ENCODE data around the gene ITIH2. TPM values are rescaled to one million over a fixed set of nuclear protein-coding genes. Genes with fewer than 3 reads are reported as not detected.
"Not testable (repeated sequence)": the region's sequence is repeated elsewhere in the genome, so short reads cannot be mapped to it uniquely, and the experiment has no call there.

ITIH2 gene
- total RNA-seq, 1 donor from 2014 or later, result not detected

DNA sequence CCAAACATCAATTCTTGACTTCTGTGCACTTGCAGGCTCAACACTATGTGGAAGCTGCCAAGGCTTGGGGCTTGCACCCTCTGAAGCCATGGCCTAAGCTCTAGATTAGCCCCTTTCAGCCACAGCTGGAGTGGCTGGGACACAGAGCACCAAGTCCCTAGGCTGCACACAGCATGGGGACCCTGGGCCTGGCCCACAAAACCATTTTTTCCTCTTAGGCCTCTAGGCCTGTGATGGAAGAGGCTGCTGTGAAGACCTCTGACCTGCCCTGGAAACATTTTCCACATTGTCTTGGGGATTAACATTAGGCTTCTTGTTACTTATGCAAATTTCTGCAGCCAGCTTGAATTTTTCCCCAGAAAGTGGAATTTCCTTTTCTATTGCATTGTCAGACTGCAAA lies 10.7 kb upstream of the ITIH2 start:
- intact Hi-C loops (cut with DNase I); DNase-seq (ENCODE audit: low spot score); ATAC-seq: not testable (repeated sequence)

DNA sequence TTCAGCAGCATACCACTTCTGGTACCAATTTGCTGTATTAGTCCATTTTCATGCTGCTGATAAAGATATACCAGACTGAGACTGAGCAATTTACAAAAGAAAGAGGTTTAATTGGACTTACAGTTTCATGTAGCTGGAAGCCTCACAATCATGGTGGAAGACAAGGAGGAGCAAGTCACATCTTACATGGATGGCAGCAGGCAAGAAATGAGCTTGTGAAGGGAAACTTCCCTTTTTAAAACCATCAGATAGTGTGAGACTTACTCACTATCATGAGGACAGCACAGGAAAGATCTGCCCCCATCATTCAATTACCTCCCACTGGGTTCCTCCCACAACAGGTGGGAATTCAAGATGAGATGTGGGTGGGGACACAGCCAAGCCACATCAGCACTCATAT lies 9.9 kb upstream of the ITIH2 start:
- ATAC-seq; DNase-seq (ENCODE audit: low spot score); intact Hi-C loops (cut with DNase I): not testable (repeated sequence)

DNA sequence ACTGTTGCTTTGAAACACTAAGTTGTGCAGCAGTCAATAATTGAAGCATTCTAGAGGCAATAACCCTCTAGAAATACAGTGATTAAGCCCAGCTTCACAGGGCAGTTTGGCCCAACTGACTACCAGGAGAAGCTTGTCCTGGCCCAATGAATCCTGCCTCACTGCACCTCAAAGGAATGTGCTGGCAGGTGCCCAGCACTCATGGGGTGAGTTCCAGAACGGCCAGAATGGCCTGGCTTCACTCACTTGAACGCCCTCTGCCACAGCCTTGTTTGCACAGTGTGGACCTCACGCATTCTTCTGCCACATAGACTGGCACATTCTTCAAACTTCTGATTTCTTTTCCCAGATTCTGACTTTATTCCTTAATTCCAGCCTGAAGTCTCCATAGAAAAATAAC lies 6.6 kb upstream of the ITIH2 start:
- DNase-seq (ENCODE audit: low spot score) (no peak), ATAC-seq (no peak)
- intact Hi-C loops (cut with DNase I), result no loop called here

DNA sequence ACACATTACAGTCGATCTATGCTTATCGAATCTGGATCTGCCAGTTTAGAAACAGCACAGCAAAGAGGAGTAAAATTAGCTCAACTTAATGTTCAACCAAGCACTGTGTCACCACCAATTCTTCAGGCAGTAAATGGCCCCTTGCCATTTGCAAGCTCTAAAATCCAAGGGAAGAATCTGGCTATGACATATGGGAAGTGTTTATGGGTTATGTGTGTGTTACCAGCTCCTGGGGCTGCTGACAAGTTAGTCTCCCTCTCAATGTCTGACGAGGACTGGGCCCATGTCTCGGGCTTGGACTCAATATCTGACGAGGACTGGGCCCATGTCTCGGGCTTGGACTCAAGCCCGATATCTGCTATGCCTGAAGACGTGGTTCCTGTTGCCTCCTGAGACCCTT lies 5.7 kb upstream of the ITIH2 start:
- no peak for DNase-seq (ENCODE audit: low spot score)
- intact Hi-C loops (cut with DNase I), result no loop called here
- ATAC-seq, result no peak

DNA sequence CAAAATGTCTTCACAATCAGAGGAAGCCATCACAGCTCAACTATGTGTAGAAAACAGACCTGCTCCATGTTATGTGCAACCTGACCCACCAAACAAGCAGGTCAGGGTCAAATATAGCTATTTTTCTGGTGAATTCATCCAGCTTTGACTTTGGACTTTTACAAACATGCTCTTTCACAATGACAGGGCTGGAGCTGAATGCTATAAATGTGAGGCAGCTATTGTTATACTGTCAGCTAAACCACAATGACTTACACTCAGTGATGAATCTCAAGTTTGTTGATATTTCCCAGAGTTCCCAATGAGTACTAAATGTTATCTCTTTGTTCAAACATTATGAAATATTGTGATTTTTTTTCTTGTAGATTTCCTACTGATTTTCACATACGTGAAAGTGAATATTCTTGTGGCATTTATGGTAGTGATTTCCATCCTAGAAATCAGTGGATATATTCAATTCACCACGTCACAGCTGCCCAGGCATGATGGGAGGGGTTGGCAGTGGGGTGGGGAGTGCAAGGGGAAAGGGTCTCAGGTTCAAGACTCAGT lies 2.5 kb upstream of the ITIH2 start:
- ATAC-seq (no peak), DNase-seq (ENCODE audit: low spot score) (no peak)
- intact Hi-C loops (cut with DNase I), result no loop called here

DNA sequence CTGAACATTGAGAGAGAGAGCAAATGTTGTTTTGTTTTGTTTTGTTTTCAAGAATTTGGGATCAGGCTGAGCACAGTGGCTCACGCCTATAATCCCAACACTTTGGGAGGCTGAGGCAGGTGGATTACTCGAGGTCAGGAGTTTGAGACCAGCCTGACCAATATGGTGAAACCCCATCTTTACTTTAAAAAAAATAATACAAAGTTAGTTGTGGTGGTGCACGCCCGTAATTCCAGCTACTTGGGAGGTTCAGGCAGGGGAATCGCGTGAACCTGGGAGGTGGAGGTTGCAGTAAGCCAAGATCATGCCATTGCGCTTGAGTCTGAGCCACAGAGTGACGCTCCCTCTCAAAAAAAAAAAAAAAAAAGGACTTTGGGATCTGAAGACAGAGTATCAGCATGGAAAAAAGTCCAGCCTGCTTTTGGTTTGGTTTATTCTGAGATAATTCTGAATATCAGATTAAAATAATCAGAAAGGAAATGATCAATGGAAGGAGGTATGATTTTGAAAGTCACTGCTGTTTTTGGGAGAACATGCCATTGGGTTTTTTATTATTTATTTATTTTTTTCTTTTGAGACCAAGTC lies 1.9 kb upstream of the ITIH2 start:
- ATAC-seq (no peak), DNase-seq (ENCODE audit: low spot score) (no peak)
- intact Hi-C loops (cut with DNase I), result no loop called here

DNA sequence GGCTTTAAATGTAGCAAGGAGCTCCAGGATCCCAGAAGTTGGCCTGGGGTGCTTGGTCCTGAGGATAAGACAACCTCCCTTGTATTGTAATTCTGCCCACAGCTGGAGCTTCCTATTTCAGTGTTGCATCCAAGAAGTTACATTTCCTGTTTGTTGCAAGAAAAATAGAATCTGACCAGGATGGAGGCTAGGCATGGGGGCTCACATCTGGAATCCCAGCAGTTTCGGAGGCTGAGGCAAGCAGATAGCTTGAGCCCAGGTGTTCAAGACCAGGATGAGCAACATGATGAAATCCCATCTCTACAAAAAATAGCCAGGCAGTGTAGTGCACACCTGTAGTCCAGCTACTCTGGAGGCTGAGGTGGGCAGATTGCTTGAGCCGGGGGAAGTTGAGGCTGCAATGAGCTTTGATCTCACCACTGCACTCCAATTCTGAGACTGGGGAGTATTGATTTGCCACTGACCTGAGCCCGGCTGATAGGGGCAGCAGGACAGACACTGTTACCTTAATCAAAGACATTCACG lies 766 bp upstream of the ITIH2 start:
- intact Hi-C loops (cut with DNase I), result no loop called here
- no peak for ATAC-seq
- DNase-seq (ENCODE audit: low spot score), result no peak

DNA sequence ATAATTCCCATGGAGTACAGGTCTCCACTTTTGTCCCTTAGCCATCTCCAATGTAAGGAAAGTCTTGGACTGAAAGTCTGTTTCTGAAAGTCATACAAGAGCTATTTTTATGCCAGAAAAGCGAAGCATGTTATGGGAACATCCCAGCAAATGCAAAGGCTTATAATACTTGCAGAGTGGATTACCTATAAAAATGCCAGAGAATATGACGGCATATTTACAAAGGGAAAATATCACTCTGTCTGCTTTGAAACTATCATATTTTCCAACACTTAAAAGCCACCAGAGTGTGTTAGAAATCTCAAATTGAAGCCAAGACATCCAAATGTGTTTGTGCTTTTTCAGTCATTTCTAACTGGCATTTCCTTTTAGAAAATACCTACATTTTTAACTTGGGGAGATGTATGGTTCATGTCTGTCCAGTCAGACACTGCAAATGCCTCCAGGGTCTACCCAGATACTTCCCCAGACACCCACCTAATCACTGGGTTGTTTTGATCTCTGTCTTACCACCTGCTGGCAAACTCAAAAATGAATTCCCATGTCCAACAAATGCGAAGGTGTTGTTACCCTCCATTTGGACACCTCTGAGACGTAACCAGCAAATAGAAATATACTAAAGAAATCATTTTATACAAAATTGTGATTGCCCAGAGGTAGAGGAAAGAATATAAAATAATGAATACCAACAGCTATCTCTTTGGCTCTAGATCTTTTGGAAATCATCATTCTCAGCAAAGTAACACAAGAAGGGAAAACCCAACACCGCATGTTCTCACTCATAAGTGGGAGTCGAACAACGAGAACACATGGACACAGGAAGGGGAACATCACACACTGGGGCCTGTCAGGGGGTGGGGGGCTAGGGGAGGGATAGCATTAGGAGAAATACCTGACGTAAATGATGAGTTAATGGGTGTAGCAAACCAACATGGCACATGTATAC lies 1.2 kb downstream of the ITIH2 start:
- no peak for DNase-seq (ENCODE audit: low spot score)
- no peak for ATAC-seq
- intact Hi-C loops (cut with DNase I), result no loop called here

DNA sequence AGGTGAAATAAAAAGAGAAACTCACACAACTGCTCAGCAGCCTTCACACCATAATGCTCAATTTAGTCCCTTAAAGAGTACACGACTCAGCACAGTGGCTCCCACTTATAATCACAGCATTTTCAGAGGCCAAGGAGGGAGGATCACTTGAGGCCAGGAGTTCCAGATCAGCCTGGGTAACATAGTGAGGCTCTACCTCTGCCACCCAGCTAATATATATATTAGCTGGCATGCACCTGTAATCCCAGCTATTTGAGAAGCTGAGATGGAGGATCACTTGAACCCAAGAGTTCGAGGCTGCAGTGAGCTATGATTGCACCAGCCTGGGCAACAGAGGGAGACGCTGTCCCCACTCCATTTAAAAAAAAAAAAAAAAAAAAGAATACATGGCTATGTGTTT lies 2.2 kb downstream of the ITIH2 start:
- no peak for ATAC-seq

DNA sequence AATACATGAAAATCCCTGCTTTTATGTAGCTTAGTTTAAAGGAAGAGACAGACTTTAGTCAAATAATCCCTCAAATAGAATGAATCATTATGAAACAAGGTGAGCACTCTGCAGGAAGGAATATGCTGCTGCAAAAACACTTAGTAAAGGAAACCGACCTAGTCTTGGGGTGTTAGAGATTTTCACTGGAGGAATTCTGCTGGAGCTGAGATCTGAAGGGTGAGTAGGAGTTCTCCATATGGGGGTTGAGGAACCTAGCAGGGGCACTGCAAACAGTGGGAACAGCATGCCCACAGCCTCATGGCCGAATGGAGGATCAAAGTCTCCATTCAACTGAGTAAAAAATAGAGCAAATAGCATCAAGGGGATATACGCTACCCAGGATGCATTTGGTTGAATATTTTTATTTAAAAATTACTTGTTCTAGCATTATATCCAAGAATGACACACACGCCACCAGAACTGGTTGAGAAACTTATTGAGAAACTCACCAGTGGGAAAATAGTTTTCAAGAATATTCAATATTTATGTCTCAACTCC lies 3.5 kb downstream of the ITIH2 start:
- ATAC-seq, result no peak
- no peak for DNase-seq (ENCODE audit: low spot score)
- intact Hi-C loops (cut with DNase I), result no loop called here

More for the DNA sequence above, 2.2 kb downstream of the ITIH2 start:
- no peak for DNase-seq (ENCODE audit: low spot score)
- intact Hi-C loops (cut with DNase I), result no loop called here

DNA sequence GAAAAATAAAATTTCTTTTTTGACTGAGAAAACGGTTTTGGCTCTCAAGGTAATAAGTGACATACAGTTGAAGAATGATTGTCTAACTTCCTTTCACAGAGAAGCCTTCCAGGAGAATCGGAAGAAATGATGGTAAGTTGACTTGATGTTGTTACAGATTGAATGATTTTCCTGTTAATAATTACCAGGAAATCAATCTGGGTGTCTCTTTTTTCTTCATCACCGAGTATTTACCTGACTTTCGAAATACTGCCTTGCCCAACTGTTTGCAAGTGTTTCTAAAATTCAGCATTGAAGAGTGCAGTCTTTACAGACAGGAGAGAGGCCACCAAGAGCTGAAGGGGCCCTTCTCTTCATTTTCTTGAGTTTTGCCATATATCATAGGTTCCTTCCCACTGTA lies 4.0 kb downstream of the ITIH2 start:
- ATAC-seq (no peak), DNase-seq (ENCODE audit: low spot score) (no peak)
- intact Hi-C loops (cut with DNase I), result no loop called here

DNA sequence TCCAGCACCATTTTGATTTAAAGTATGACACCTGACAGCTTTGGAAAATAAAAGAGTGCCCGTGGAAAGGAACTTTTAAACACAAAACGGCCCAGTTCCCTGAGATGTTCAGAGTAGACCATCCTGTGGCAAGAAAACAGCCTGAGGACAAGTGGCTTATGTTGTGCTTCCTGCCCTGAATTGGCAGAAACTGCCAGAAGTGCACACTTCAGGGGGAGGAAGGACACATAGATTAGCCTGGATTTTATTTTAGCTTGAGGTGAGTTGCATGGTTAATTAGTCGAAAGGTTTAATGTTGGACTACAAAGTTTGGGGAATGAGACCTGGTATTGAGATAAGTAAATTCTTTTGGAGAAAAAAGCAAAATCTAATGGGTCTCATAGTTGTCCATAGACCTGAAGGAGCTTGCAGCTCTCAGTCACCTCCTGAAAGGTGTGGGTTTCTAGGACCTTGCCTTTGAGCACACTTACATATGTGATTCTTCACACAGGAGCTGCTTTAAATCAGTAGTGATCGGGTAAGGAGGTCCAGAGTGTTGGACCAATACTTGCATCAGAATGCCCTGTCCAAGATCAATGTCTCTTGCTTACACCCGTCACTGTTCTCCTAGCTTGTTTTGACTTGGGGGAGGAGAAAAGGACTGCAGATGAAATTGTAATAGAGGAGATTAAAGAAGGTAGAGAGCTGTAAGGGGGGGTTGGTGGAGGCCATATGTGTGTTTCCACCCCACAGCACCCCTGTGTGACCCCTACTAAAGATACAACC lies 4.9 kb downstream of the ITIH2 start:
- DNase-seq (ENCODE audit: low spot score) (no peak), ATAC-seq (no peak)
- intact Hi-C loops (cut with DNase I), result no loop called here

DNA sequence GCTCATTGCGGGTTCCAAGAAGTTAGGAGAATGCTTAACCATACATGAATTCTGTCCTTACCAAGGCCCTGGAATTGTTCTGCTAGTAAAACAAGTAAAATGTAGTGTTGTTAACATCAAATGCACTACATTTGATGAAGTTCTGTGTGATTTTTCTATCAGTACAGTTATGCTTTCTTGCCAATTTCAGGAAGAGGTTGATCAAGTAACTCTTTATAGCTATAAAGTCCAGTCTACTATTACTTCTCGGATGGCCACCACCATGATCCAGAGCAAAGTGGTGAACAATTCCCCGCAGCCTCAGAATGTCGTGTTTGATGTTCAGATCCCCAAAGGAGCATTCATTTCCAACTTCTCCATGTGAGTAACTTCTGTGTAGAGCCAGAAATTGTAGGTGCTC lies 5.7 kb downstream of the ITIH2 start:
- no peak for DNase-seq (ENCODE audit: low spot score)
- intact Hi-C loops (cut with DNase I), result no loop called here
- ATAC-seq, result no peak

DNA sequence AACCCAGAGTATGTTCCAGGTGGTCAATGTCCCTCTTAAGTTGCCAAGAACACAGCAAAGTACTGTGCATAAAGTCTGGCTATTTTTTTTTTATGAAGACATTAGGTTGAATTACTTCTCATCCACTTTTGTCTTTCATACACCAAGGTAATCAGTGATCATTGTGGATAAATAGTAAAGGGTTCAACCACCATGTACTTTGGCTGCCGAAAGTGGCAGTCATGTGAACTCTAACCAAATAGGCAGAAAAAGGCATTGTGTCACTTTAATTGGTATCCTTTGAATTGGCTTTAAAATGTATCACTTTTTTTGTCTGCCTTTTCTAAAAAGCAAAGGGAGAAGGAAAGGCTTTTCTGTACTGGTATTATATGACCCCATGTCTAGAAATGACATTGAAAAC lies 7.3 kb downstream of the ITIH2 start:
- ATAC-seq, result no peak
- intact Hi-C loops (cut with DNase I), result no loop called here
- no peak for DNase-seq (ENCODE audit: low spot score)

DNA sequence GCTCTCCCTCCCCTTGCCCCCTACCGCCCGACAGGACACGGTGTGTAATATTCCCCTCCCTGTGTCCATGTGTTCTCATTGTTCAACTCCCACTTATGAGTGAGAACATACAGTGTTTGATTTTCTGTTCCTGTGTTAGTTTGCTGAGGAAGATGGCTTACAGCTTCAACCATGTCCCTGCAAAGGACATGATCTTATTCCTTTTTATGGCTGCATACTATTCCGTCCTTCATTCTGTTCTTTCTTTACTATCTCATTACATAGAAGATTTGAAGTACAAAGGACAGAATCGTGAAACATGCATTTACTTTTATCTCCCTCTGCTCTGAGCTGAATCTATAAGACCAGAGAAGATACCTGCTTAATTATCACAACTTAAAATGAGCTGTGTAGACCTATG lies 8.0 kb downstream of the ITIH2 start:
- intact Hi-C loops (cut with DNase I); DNase-seq (ENCODE audit: low spot score); ATAC-seq: not testable (repeated sequence)

DNA sequence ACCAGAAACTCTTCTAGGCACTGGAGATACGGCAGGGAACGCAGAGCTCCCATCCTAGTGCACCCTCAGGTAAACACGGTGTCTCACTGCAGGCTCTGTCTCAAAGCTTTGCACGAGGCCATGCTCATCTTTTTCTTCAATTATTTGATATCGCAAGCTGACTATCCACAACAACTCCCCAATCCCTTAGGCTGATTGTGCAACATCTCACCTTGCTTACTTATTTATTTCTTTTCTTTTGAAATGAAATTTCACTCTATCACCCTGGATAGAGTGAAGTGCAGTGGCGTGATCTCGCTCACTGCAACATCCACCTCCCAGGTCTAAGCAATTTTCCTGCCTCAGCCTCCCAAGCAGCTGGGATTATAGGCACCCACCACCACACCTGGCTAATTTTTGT lies 12.4 kb downstream of the ITIH2 start:
- intact Hi-C loops (cut with DNase I), result no loop called here
- DNase-seq (ENCODE audit: low spot score) (no peak), ATAC-seq (no peak)

DNA sequence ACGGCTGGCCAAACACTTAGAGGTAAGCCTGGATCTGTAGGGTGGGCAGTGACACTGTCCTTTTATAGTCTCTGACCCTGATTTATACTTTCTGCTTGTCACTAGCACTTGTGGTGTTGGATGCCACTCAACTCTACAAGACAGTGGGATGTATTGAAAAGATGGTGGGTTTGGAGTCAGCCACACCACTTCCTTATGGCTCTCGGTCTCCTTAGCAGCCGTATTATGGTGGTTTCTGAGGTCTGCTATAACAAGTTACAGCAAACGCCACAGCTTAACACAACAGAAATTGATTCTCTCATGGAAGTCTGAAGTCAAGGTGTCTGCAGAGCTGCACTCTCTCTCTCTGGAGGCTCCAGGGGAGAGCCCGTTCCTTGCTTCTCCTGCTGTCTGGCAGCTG lies 14.7 kb downstream of the ITIH2 start:
- intact Hi-C loops (cut with DNase I), result no loop called here
- no peak for DNase-seq (ENCODE audit: low spot score)
- ATAC-seq, result no peak

DNA sequence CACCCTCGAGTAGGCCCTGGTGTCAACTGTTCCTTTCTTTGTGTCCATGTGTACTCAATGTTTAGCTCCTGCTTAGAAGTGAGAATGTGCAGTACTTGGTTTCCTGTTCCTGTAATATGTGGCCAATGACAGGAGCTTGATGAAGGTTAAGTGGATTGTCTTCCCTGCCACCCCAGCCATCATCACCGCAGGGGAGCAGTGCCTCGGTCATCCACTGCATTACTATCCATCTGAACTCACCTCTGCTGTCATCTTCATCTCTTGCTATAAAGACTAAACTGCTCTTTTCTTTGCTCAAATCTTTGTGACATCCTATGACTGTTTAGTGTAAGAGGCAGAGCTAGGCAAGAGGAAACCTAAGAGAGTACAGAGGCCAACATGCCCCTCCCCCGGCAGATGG lies 15.6 kb downstream of the ITIH2 start:
- DNase-seq (ENCODE audit: low spot score) (no peak), ATAC-seq (no peak)
- intact Hi-C loops (cut with DNase I), result no loop called here

DNA sequence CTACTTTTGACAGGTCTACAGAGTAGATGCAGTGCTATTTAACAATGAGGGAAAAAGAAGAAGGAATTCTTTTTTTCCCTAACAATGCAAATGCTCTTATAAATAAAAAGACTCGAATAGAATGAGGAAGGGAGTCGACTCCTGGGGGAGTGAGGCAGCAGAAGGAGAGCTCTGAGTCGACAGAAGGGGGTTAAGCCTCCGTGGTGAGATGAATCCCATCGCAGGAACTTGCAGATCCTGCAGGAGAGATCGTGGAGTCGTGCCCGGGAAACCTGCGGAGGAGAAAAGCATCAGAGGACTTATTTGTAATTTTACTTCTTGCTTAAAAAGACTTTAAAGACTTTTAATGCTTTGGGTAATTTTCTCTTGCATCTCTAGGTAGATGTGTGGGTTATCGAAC lies 17.4 kb downstream of the ITIH2 start:
- ATAC-seq (no peak), DNase-seq (ENCODE audit: low spot score) (no peak)
- intact Hi-C loops (cut with DNase I), result no loop called here

Data from sciatic nerve (tissue), 2 donors.